Cardiac muscle cell (in vitro differentiated cells and primary cell): ENCODE measurements around the gene PCSK4. TPM values are rescaled to one million over a fixed set of nuclear protein-coding genes. Genes with fewer than 3 reads are reported as not detected.
A peak's percentile ranks its signal among the peaks of the same experiment; 100 is the strongest.

ENCODE experiments used
- DNase-seq, 2 donors: peaks; one replicate each; pipeline versions ENCODE4 v3.0.0 to v3.0.0-alpha.2; 2010 to 2017; ENCODE audit warnings: low read depth in 1 of 2, low spot score in 1 of 2
- H3K27ac ChIP-seq: fragments of 200-600 bp; sonication (generic); 2 replicates; pipeline ENCODE4 v1.5.1; 2016
- H3K27me3 ChIP-seq: fragments of 200-600 bp; sonication (generic); 2 replicates; pipeline ENCODE4 v1.6.0; 2016; ENCODE audit warnings: control low read depth
- H3K36me3 ChIP-seq: fragments of 200-600 bp; sonication (generic); 2 replicates; pipeline ENCODE4 v1.5.1; 2016; ENCODE audit warnings: control low read depth
- H3K4me1 ChIP-seq: fragments of 200-600 bp; sonication (generic); 2 replicates; pipeline ENCODE4 v1.8.1; 2017; ENCODE audit warnings: low read depth, mild to moderate bottlenecking, mixed run types
- H3K4me3 ChIP-seq: fragments of 200-600 bp; sonication (generic); 2 replicates; pipeline ENCODE4 v1.5.1; 2016; ENCODE audit warnings: mild to moderate bottlenecking
- H3K9me3 ChIP-seq: fragments of 200-600 bp; sonication (generic); 2 replicates; pipeline ENCODE4 v1.5.1; 2017; ENCODE audit warnings: low read depth, mild to moderate bottlenecking, control low read depth
- polyA plus RNA-seq: library from polyadenylated mRNA; unstranded; fragments of >200 nt; fragmentation: Nextera tagmentation; extraction: Ambion mirVana; gene quantifications from 2 replicates; pipeline ENCODE4 v1.2.1, GENCODE V29; 2016
- total RNA-seq: library from RNA; depleted of rRNA; stranded (reverse); fragments of >200 nt; gene quantifications from 2 replicates; pipeline ENCODE4 v1.2.3, GENCODE V29; 2016
- TF ChIP-seq, protein P1 (sequence below): IDR thresholded peaks from 2 replicates; pipeline ENCODE4 v1.5.1; 2012; ENCODE audit warnings: low read depth, mild to moderate bottlenecking, low read length

PCSK4 gene
- total and polyA plus RNA-seq, 2 experiments from 2014 or later = 9.6 to 28.6 TPM

DNA sequence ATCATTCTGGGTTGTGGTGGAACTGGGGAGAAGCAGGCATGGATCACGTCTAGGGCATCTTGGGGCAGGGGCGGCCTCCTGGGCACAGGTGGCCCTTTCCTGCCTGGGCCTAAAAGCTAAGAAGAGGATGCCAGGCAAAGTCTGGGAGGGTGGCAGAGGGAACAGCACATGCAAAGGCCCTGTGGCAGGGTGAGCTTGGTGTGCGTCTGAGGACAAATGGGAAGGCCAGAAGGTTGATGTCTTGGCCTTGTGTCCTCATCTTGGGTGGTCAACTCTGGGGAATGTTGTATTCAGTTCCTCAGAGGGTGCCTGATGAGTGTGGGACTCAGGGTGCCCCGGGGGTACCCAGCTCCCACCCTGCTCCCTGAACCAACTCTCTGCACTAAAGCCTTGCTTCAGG lies 28.3 kb upstream of the PCSK4 start:
- H3K36me3 ChIP-seq = no peaks in the 10 kb centered on the region
- peaks cover 42% of the 10 kb centered on the region for H3K27me3 ChIP-seq
- no peaks in the 10 kb centered on the region for H3K4me1 ChIP-seq
- TF ChIP-seq, protein P1, sequence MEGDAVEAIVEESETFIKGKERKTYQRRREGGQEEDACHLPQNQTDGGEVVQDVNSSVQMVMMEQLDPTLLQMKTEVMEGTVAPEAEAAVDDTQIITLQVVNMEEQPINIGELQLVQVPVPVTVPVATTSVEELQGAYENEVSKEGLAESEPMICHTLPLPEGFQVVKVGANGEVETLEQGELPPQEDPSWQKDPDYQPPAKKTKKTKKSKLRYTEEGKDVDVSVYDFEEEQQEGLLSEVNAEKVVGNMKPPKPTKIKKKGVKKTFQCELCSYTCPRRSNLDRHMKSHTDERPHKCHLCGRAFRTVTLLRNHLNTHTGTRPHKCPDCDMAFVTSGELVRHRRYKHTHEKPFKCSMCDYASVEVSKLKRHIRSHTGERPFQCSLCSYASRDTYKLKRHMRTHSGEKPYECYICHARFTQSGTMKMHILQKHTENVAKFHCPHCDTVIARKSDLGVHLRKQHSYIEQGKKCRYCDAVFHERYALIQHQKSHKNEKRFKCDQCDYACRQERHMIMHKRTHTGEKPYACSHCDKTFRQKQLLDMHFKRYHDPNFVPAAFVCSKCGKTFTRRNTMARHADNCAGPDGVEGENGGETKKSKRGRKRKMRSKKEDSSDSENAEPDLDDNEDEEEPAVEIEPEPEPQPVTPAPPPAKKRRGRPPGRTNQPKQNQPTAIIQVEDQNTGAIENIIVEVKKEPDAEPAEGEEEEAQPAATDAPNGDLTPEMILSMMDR = no peak
- no peak overlapping the region for H3K27ac ChIP-seq
- no peak overlapping the region for H3K4me3 ChIP-seq
- H3K9me3 ChIP-seq = no peaks in the 10 kb centered on the region
- no peak for DNase-seq

GRCh38 chr19:1516395-1516753 lies 26.2 kb upstream of the PCSK4 start:
- Histone ChIP-seq H3K4me3 (no peak overlapping the region), H3K9me3 (no peaks in the 10 kb centered on the region), H3K4me1 (no peaks in the 10 kb centered on the region), H3K27me3 (peaks cover 33% of the 10 kb centered on the region), H3K27ac (no peak overlapping the region), H3K36me3 (no peaks in the 10 kb centered on the region)
- DNase-seq = no peak
- TF ChIP-seq, protein P1 = no peak

- Histone ChIP-seq H3K4me1 (no peaks in the 10 kb centered on the region), H3K4me3 (no peak overlapping the region), H3K9me3 (no peaks in the 10 kb centered on the region), H3K36me3 (no peaks in the 10 kb centered on the region), H3K27me3 (peaks cover 29% of the 10 kb centered on the region), H3K27ac (no peak overlapping the region)
- no peak for DNase-seq
- TF ChIP-seq, protein P1 = no peak
Measured at GRCh38 chr19:1514986-1515721, 25.0 kb upstream of the PCSK4 start.

GRCh38 chr19:1514295-1514661 lies 24.1 kb upstream of the PCSK4 start:
- DNase-seq = no peak
- peaks cover 25% of the 10 kb centered on the region for H3K27me3 ChIP-seq

DNA sequence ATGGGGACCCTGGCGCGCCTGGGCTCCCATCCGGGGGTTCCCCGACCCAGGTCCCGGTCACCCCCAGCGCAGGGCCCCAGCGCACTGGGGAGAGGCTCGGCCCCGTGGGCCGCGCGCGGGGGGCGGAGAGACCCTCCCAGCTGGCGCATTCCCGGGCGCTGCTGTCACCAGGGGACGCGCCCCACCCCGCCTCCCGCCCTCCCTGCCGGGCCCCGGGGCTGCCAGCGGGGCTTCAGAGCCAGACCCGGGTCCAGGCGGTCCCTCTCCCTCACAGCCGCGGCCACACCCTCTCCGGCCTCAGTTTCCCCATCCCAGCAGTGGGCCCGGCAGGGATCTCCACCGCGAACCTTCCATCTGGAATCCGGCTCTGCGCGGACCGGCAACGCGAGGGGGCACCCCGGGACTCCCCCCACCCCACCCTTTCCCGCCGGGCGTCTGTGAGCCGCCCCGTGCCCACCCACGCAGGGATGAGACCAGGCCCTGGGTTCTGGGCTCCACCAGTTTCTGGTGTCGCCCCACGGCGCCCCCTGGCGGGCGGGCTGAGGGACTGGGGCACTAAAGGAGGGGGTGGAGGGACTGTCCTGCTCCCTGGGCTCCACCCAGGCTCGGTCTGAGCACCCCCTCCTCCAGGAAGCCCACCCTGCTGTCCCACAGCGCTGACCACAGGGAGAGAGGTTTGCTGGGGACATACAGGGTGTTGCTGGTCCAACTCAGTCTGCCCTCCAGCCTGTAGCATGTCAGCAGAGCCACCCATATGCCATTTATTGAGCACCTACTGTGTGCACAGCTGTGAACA lies 23.5 kb upstream of the PCSK4 start:
- peaks cover 22% of the 10 kb centered on the region for H3K27me3 ChIP-seq
- TF ChIP-seq, protein P1 = peak; percentile 64
- peak; percentile 23 to 59 for DNase-seq

More at GRCh38 chr19:1514295-1514661, 24.1 kb upstream of the PCSK4 start:
- TF ChIP-seq, protein P1 = no peak
- Histone ChIP-seq H3K4me1 (no peaks in the 10 kb centered on the region), H3K36me3 (no peaks in the 10 kb centered on the region), H3K9me3 (no peaks in the 10 kb centered on the region), H3K27ac (no peak overlapping the region), H3K4me3 (no peak overlapping the region)

More for the DNA sequence above, 23.5 kb upstream of the PCSK4 start:
- no peak overlapping the region for H3K27ac ChIP-seq
- no peaks in the 10 kb centered on the region for H3K4me1 ChIP-seq
- H3K36me3 ChIP-seq = no peaks in the 10 kb centered on the region
- no peaks in the 10 kb centered on the region for H3K9me3 ChIP-seq
- peak overlapping the region; percentile 44 for H3K4me3 ChIP-seq
